ES-I3 (cell line): ENCODE data around the gene CTRB2.
"Not testable (repeated sequence)": the region's sequence is repeated elsewhere in the genome, so short reads cannot be mapped to it uniquely, and the experiment has no call there.

Experiments used
- H3K36me3 ChIP-seq: 2 replicates; pipeline ENCODE4 v1.6.1; 2013; ENCODE audit warnings: mild to moderate bottlenecking, low read length, control low read depth, moderate library complexity; ENCODE audit not compliant: insufficient read depth
- H3K4me1 ChIP-seq: 2 replicates; pipeline ENCODE4 v1.6.1; 2013; ENCODE audit warnings: mild to moderate bottlenecking, control low read depth, low read length; ENCODE audit not compliant: insufficient read depth
- H3K9ac ChIP-seq: 2 replicates; pipeline ENCODE4 v1.6.1; 2013; ENCODE audit warnings: low read depth, mild to moderate bottlenecking, low read length, moderate library complexity
- H3K9me3 ChIP-seq: 2 replicates; pipeline ENCODE4 v1.6.1; 2013; ENCODE audit warnings: mild to moderate bottlenecking, low read length, moderate library complexity; ENCODE audit not compliant: control insufficient read depth, insufficient read depth

CTRB2 gene

DNA sequence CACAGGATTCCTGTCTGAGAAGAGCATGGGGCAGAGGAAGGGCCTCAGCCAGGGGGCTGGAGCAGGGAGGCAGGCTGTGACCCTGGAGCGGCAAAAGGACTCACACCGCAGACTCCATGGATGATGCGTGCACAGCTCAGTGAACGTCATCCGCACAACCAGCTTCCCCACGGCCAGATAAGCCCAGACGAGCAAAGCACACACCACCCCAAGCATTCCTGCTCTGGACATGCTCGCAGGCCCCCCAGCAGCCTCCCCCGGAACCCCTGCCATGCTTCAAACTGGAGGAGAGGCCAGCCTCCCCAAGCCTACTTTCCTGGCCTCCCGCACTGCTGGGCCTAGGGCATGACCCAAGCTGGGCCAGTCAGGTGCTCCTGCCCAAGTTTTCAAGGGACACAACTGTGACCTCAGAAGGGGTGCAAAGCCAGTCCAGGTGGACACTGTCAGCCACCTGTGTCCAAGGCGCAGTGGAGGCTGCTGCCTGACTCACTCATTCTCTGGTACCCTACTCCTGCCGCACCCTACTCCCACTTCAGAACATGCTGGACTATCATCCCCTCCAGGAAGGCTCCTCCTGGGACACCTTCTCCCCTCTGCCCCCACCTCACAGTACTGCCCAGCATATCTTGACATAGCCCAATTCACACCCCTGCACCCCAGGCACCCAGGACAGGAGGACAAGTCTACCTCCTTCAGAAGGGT lies 39.7 kb upstream of the CTRB2 start:
- H3K9me3 ChIP-seq, result no peaks in the 10 kb centered on the region
- no peak overlapping the region for H3K9ac ChIP-seq
- peaks cover 60% of the 10 kb centered on the region; the same call in 1 of the 2 replicates for H3K4me1 ChIP-seq
- peaks cover 6% of the 10 kb centered on the region for H3K36me3 ChIP-seq

DNA sequence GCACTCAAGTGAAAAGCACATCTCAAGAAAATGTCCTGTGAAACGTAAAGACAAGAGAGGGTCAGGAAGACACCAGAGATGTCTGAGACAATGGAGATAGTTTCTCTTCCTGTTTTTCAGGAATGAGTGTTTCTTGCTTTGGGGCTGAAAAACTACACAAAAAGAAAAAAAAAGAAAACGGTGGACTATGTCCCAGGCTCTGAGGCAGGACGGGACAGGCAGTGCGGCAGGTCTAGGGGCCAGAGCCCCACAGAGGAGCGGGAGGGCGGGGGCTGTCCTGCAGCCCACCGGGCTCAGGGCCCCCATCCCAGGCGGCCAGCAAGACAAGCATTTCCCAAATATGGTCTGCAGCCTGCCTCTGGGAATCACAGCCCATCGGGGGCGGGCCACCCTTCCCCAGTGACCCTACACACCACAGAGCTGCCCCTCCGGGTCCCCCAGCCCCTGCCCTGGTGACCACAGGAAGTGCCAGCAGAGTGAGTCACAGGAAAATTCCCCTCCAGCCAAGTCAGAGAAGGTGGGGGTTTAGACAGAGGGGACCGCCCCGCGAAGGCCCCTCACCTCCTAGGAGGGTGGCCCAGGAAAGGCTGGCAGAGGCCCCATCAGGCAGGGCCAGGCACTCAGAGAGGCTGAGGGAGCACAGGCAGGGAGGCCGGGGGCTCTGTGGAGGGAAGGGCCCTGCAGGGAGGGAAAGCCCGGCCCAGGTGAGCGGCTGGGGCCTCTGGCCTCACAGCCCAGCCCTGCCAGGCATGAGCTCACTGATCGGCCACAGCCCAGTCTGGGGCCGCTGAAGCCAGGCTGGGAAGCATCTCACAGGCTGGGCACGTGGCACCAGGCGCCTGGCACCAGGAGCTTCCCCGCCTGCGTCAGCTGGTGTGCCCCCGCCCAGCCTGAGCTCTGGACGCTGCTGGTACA lies 38.1 kb upstream of the CTRB2 start:
- Histone ChIP-seq H3K4me1 (peaks cover 65% of the 10 kb centered on the region; the same call in 1 of the 2 replicates), H3K9ac (peak overlapping the region; percentile 28), H3K36me3 (peaks cover 11% of the 10 kb centered on the region), H3K9me3 (no peaks in the 10 kb centered on the region)

DNA sequence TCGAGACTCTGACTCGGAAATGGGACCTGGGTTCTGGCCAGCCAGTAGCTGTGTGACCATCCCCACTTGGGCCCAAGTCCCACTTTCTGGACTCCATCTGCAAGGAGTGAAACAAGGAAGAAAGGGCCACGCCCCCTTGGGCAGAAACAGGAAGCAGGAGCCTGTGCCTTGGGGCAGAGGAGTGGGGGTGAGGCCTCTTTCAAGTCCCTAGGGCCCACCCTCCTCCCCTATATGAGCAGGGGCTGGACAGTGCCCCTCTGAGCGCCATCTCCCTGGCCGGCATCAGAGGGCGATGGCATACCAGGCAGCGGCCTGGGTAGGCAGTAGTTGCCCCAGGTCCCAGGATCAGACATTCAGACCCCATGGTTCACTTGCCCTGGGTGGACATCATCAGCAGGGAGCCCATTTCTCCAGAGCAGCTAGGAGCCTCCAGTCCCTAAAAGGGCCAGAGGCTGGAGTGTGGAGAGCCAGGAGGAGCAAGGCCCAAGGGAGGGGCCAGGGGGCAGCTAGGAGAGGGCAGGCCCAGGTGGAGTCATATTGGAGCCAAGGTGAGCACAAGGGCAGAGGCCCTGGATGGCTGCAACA lies 37.4 kb upstream of the CTRB2 start:
- Histone ChIP-seq H3K4me1 (peaks cover 62% of the 10 kb centered on the region; the same call in 1 of the 2 replicates), H3K9ac (no peak overlapping the region; the same call in 1 of the 2 replicates), H3K36me3 (peaks cover 11% of the 10 kb centered on the region), H3K9me3 (no peaks in the 10 kb centered on the region)

DNA sequence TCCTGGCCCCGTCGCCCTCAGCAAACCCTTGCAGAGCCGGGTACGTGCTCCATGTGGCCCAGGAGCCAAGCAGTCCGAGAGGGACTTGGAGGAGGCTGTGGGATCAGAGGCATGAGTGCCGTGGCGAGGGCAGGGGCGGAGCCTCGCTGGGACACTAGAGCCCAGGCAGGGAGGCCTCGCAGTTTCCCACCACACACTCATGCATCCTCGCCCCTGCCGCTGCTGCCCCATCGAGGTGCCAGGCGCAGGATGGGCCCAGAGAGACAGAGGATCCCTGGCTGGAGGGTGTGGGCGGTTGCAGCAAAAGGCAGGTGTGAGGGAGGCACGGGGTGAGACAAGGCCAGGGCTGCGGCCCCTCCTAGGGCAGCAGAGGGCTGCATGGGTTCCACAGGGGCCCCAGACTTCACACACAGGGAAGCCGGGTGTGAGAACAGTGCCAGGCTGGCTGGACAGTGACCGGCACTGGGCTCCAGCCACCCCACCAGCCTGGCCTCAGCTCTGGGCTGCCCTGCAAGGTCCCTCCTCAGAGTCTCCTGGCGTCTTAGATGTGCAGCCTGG lies 36.8 kb upstream of the CTRB2 start:
- no peaks in the 10 kb centered on the region for H3K9me3 ChIP-seq
- H3K36me3 ChIP-seq, result peaks cover 11% of the 10 kb centered on the region
- no peak overlapping the region for H3K9ac ChIP-seq
- H3K4me1 ChIP-seq, result peaks cover 56% of the 10 kb centered on the region; the same call in 1 of the 2 replicates

DNA sequence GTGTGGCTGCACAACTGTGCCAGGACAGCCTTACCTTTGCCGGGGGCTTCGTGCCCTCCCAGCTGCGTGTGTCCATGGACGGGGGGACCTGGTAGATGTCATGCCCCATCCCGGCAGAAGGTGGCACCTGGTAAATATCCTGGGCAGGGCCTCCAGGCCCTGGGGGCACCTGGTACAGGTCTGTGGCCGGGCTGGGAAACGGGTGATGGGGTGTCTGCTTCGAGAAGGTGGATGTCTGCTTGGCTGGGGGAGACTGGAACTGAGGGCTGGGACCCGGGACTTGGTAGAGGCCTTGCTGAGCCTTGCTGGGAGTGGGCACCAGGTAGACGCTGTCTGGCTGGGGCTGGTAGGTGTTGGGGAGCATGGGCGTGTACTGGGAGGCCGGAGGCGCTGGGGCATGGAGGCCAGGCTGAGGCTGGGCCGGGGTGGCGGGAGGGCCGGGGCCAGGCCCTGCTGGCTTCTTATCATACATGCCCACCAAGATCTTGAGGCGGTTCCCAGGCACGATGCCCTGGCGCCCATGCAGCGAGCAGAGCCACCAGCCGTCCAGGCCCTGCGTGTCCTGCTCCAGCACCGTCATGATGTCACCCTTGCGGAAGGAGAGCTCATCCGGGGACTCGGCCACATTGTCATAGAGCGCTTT lies 35.6 kb upstream of the CTRB2 start:
- H3K9ac ChIP-seq, H3K9me3 ChIP-seq: not testable (repeated sequence)
- Histone ChIP-seq H3K36me3 (peaks cover 11% of the 10 kb centered on the region), H3K4me1 (peaks cover 45% of the 10 kb centered on the region; the same call in 1 of the 2 replicates)

DNA sequence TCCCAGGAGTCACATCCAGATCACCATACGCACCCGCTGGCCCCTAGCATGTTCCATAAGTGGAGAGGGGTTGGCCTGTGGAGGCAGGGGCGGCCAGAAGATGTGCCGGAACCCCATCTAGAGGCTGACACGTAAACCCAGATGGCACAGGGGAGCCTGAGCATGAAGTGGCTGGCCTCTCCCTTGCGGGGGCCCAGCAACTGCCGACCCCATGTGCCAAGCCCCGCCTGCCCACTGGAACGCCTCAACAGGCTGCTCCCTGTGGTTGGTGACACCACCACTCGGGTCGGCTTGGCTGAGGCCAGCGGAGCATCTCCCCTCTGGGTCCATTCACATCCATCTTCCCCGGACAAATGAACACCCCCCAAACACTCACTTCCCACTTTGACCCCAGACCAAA lies 35.0 kb upstream of the CTRB2 start:
- Histone ChIP-seq H3K36me3 (peaks cover 11% of the 10 kb centered on the region), H3K9ac (no peak overlapping the region), H3K9me3 (no peaks in the 10 kb centered on the region), H3K4me1 (peaks cover 39% of the 10 kb centered on the region; the same call in 1 of the 2 replicates)

DNA sequence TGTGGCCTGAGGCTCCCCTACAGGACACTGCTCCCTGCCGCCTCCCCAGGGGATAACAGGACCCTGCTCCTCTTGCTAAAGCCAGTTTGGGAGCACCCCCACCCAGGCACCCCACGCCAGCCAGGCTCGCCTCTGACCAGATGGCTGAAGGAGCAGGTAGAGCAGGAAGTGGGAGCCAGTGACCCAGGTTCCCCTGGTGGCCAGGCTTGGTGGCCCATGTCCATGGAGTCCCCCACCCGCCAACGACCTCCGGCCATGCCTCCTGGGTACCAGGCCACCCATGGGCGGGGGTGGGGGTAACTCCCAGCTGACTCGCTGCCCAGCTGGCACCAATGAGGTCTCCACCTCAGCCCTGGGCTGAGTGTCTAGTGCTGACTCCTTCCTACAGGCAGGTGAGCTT lies 34.5 kb upstream of the CTRB2 start:
- H3K4me1 ChIP-seq, result peaks cover 34% of the 10 kb centered on the region; the same call in 1 of the 2 replicates
- H3K36me3 ChIP-seq, result peaks cover 11% of the 10 kb centered on the region
- no peak overlapping the region for H3K9ac ChIP-seq
- no peaks in the 10 kb centered on the region for H3K9me3 ChIP-seq

DNA sequence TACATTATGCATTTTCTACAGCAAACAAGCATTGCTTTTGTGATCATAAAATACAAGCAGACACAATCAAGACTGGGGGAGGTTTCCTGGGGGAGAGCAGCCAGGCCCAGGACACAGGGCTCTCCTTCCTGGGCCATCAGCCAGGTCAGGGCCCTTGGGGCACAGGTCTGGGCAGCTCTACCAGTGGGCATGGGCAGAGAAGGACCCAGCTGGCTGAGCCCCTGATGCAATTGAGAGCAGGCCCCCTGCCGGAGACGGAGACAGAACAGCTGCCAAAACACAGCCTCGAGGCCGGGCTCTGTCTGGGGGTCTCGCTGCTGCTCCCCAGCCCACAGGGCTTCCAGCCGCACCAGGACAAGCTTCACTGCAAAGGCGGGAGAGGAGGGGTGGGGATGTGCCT lies 33.7 kb upstream of the CTRB2 start:
- peaks cover 11% of the 10 kb centered on the region for H3K36me3 ChIP-seq
- H3K4me1 ChIP-seq, result peaks cover 27% of the 10 kb centered on the region; the same call in 1 of the 2 replicates
- H3K9ac ChIP-seq, H3K9me3 ChIP-seq: not testable (repeated sequence)

DNA sequence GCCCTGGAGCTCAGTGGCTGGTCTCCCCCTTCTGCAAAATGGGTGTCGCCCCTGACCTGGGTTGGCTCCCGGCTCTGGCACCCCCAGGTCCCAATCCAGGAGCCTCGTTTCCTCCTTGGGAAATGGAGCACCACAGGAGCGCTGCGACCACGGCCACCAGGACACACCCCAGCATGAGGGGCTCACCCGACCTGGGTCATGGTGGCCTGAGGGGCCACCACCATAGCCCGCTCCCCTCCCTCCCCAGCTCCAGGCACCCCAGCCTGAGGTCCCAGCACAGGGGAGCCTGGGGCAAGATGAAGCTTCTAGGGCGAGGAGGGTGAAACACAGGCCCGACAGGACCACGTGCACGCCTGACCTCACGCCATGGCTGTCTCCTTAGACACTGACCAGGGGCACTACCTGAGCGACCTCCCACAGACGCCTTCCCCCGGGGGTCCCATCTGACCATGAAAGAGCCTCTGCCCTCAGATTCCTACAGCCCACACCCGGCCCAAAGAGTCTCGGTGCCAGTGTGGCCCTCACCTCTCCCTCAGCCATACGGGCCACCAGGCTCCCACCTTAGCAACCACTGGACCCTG lies 32.7 kb upstream of the CTRB2 start:
- Histone ChIP-seq H3K4me1 (peaks cover 20% of the 10 kb centered on the region; the same call in 1 of the 2 replicates), H3K9ac (no peak overlapping the region), H3K9me3 (no peaks in the 10 kb centered on the region), H3K36me3 (peaks cover 12% of the 10 kb centered on the region)

DNA sequence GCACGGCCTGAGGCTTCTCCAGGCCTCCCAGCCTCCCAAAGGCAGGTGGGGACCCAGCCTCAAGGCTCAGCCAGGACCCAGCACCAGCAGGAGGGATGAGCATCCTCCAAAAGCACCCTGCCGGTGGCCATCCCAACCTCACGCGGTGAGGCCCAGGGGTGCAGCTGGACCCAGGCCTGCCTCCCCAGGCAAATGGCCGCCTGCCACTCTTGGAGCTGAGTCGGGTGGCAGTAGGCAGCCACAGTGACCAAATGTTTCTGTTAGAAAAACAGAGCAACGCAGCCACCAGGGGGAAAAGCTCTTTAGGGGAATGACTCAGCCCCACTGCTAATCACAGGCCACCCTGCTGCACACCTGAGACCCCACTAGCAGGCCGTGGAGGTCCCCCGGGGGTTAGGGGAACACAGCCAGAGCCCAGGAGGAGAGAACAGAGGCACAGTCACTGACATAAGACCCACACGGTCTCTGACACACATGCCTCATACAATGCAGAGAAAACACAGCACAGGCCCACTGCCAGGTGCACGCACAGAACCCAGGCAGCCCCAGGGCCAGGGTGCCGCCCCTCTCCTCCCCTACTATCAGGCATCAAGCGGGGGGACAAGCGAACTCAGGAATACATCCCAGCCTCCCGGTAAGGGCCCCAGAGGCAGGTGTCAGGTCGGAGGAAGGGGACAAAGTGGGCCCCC lies 32.0 kb upstream of the CTRB2 start:
- Histone ChIP-seq H3K4me1 (peaks cover 14% of the 10 kb centered on the region; the same call in 1 of the 2 replicates), H3K9ac (no peak overlapping the region), H3K36me3 (peaks cover 14% of the 10 kb centered on the region)

DNA sequence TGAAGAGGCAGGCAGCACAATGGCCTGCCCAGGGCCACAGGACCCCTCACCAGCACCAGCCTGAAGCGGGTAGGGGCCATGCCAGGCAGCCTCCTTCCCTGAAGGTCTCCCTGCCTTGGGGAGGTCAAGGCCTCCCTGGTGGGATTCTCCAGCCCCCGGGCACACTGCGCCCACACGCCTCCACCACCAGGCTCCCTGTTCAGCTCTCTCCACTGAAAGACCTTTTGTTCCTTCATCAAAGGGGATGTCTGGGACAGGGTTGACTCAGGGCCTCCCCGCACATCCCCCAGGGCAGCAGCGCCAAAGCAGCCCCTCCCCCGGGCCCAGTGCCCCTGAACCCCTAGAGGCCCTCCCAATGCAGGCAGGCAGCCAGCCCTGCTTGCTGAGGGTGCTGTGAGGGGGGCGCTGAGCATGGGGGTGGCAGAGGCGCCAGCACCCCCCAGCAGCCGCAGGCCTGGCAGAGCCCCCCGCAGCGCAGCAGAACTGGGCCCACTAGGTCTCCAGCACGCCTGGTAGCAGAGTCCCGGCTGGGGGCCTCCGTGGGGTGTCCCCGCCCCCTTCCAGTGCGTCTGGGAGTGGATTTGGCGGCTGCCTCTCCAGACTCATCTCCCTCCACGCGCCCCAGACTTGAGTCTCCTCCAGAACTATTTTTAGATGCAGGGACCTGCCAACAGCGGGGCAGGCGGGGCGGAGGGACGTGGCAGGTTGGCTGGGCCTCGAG lies 31.3 kb upstream of the CTRB2 start:
- Histone ChIP-seq H3K9ac (no peak overlapping the region), H3K9me3 (no peaks in the 10 kb centered on the region), H3K4me1 (peaks cover 8% of the 10 kb centered on the region; the same call in 1 of the 2 replicates), H3K36me3 (peaks cover 15% of the 10 kb centered on the region)

More for the DNA sequence above, 32.0 kb upstream of the CTRB2 start:
- no peaks in the 10 kb centered on the region for H3K9me3 ChIP-seq

DNA sequence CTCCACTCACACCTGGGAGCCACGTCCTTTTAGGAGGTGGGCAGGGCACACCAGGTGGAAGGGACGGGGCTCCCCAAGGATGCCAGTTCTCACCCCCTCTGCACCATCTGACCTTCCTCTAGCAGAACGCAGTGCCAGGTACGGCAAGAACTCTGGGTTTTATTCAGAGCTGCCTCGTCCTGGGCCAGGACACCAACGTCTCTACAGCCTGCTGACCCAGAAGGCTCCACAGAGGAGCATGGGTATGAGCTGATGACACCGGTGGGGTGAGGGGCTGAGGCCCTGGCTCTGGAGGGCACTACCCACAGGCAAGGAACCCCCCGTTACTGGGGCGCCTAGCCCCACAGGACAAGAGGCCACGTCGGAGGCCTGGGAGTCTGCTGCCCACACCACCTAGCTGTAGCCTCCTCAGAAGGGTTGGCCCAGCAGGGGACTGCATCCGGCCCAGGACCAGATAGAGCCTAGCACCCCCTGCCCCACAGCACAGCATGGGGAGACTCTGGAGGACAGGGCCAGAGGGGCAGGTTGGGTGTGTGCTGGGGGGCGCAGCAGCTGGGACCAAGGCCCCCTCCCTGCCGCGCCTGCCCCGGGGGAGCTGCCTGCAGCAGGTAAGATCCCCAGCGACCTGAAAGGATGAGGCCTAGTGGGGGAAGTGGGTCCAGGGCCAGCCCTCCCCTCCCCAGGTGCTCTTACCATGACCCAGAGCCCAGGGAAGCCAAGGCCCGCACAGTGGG lies 30.6 kb upstream of the CTRB2 start:
- Histone ChIP-seq H3K36me3 (peaks cover 16% of the 10 kb centered on the region), H3K9me3 (no peaks in the 10 kb centered on the region), H3K9ac (no peak overlapping the region), H3K4me1 (peaks cover 8% of the 10 kb centered on the region; the same call in 1 of the 2 replicates)
